H1 (cell line): Measurements from ENCODE around the gene ITGB8. TPM values are rescaled to one million over a fixed set of nuclear protein-coding genes. Genes with fewer than 3 reads are reported as not detected.

Experiments
- EGR1 ChIP-seq: IDR thresholded peaks from 2 replicates; pipeline ENCODE4 v1.6.1; 2011; ENCODE audit warnings: low read depth, low read length, borderline replicate concordance
- EP300 ChIP-seq, 2 experiments: IDR thresholded peaks; 1 replicate in 1 of 2; 2 replicates in 1 of 2; pipeline ENCODE4 v1.6.1; 2011 to 2012; ENCODE audit warnings: low read depth in 2 of 2, low read length in 2 of 2, mild to moderate bottlenecking in 2 of 2, borderline replicate concordance in 1 of 2, inconsistent platforms in 1 of 2, moderate library complexity in 1 of 2
- JUND ChIP-seq: IDR thresholded peaks from 2 replicates; pipeline ENCODE4 v1.6.1; 2011; ENCODE audit warnings: mild to moderate bottlenecking, improper control_type of control experiment, low read length
- RAD21 ChIP-seq, 2 experiments: IDR thresholded peaks in 1 of 2; conservative IDR thresholded peaks in 1 of 2; 2 replicates each; pipeline ENCODE4 v1.6.1; 2011; ENCODE audit warnings: low read depth in 2 of 2, low read length in 2 of 2, improper control_type of control experiment in 1 of 2, inconsistent platforms in 1 of 2, mild to moderate bottlenecking in 1 of 2, moderate library complexity in 1 of 2
- SP1 ChIP-seq: IDR thresholded peaks from 2 replicates; pipeline ENCODE4 v1.6.1; 2011; ENCODE audit warnings: low read depth, low read length
- SP2 ChIP-seq: IDR thresholded peaks from 2 replicates; pipeline ENCODE4 v1.6.1; 2012; ENCODE audit warnings: mild to moderate bottlenecking, low read length, inconsistent platforms
- TAF7 ChIP-seq: optimal IDR thresholded peaks from 2 replicates; pipeline ENCODE3; 2011; ENCODE audit warnings: low read depth, mild to moderate bottlenecking, inconsistent platforms, low read length, moderate library complexity, borderline replicate concordance
- TCF12 ChIP-seq: IDR thresholded peaks from 2 replicates; pipeline ENCODE4 v1.6.1; 2011; ENCODE audit warnings: low read depth, mild to moderate bottlenecking, low read length
- polyA plus RNA-seq, 7 experiments: library from polyadenylated mRNA; depleted of rRNA in 3 of 7; stranded (reverse) in 5 of 7; unstranded in 2 of 7; fragments of >200 nt in 5 of 7; fragments of 200-250 nt in 2 of 7; gene quantifications; 1 replicate in 5 of 7; 2 replicates in 1 of 7; 4 replicates in 1 of 7; pipeline versions ENCODE4 v1.2.1 to v1.2.3, GENCODE V29; 2011 to 2013; ENCODE audit warnings: missing spikeins in 2 of 7, mixed read lengths in 2 of 7
- total RNA-seq: library from RNA; stranded (reverse); fragmentation: NEBNext Ultra II Directional; extraction: Animal tissue kit (Norgen Biotek cat#: 25700); gene quantifications from 2 replicates; pipeline ENCODE4 v1.2.1, GENCODE V29; 2021

ITGB8 gene
- total and polyA plus RNA-seq, 2 of the 8 experiments (the other 6 are each of a cell fraction or from before 2014, with no cell fraction given), result 1.2 to 3.6 TPM

GRCh38 chr7:20444030-20444800 is 113.5 kb downstream of the ITGB8 start (continued):
- no peak for TF ChIP-seq EP300 (IDR thresholded peaks at IDR 0.05; ENCODE audit: borderline replicate concordance in 1 of 2, low read depth in 2 of 2, low read length in 2 of 2)
- no peak for TF ChIP-seq EGR1
- no peak for TF ChIP-seq SP2
- TF ChIP-seq JUND, result no peak
- no peak for TF ChIP-seq RAD21 (IDR thresholded peaks at IDR 0.05 in 1 of 2, conservative IDR thresholded peaks at IDR 0.05 in 1 of 2; ENCODE audit: low read depth in 2 of 2, low read length in 2 of 2)
- TF ChIP-seq SP1, result no peak
- TF ChIP-seq TAF7, result no peak
- no peak for TF ChIP-seq TCF12
